Activated naive CD8-positive, alpha-beta T cell treated with anti-CD3 and anti-CD28 coated beads, Interleukin-2, amount 10 ng/mL, durations not matched to agents 7 days and 5 days (primary cell): ENCODE measurements around the gene SHROOM1. TPM values are rescaled to one million over a fixed set of nuclear protein-coding genes. Genes with fewer than 3 reads are reported as not detected.
A peak's percentile ranks its signal among the peaks of the same experiment; 100 is the strongest.

Experiments
- ATAC-seq: fragments of 150-1000 bp; cut with Tn5 transposase; one replicate; pipeline ENCODE4 v1.10.0; 2021; ENCODE audit warnings: low read depth, moderate library complexity
- POLR2A ChIA-PET: fragments of 350-600 bp; sonication (Branson Sonifier 250); formaldehyde crosslinking; loops from one replicate; lab custom pipeline; 2021; ENCODE audit warnings: antibody characterized with exemption; lab: Charles Lee
- DNase-seq: peaks from one replicate; pipeline ENCODE4 v3.0.0; 2021
- H3K27ac Mint-ChIP-seq: one replicate; pipeline ENCODE4 v1.8.0; 2022; ENCODE audit warnings: mild to moderate bottlenecking, mixed read lengths
- H3K27me3 Mint-ChIP-seq: one replicate; pipeline ENCODE4 v1.8.0; 2022; ENCODE audit warnings: mild to moderate bottlenecking, moderate library complexity, mixed read lengths
- H3K36me3 Mint-ChIP-seq: one replicate; pipeline ENCODE4 v1.8.0; 2021; ENCODE audit warnings: mild to moderate bottlenecking, mixed read lengths
- H3K4me1 Mint-ChIP-seq: one replicate; pipeline ENCODE4 v1.8.0; 2021; ENCODE audit warnings: mixed read lengths
- H3K4me3 Mint-ChIP-seq: one replicate; pipeline ENCODE4 v1.8.0; 2022; ENCODE audit warnings: mild to moderate bottlenecking, moderate library complexity, mixed read lengths
- H3K9me3 Mint-ChIP-seq: one replicate; pipeline ENCODE4 v1.8.0; 2021; ENCODE audit warnings: mixed read lengths
- total RNA-seq, 2 experiments: library from RNA; stranded (reverse); gene quantifications; one replicate each; pipeline ENCODE4 v1.2.3, GENCODE V29; 2021

SHROOM1 gene, protein sequence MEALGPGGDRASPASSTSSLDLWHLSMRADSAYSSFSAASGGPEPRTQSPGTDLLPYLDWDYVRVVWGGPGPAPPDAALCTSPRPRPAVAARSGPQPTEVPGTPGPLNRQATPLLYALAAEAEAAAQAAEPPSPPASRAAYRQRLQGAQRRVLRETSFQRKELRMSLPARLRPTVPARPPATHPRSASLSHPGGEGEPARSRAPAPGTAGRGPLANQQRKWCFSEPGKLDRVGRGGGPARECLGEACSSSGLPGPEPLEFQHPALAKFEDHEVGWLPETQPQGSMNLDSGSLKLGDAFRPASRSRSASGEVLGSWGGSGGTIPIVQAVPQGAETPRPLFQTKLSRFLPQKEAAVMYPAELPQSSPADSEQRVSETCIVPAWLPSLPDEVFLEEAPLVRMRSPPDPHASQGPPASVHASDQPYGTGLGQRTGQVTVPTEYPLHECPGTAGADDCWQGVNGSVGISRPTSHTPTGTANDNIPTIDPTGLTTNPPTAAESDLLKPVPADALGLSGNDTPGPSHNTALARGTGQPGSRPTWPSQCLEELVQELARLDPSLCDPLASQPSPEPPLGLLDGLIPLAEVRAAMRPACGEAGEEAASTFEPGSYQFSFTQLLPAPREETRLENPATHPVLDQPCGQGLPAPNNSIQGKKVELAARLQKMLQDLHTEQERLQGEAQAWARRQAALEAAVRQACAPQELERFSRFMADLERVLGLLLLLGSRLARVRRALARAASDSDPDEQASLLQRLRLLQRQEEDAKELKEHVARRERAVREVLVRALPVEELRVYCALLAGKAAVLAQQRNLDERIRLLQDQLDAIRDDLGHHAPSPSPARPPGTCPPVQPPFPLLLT
- 1 to 10 TPM; 4.0 to 6.3 TPM for total RNA-seq

DNA sequence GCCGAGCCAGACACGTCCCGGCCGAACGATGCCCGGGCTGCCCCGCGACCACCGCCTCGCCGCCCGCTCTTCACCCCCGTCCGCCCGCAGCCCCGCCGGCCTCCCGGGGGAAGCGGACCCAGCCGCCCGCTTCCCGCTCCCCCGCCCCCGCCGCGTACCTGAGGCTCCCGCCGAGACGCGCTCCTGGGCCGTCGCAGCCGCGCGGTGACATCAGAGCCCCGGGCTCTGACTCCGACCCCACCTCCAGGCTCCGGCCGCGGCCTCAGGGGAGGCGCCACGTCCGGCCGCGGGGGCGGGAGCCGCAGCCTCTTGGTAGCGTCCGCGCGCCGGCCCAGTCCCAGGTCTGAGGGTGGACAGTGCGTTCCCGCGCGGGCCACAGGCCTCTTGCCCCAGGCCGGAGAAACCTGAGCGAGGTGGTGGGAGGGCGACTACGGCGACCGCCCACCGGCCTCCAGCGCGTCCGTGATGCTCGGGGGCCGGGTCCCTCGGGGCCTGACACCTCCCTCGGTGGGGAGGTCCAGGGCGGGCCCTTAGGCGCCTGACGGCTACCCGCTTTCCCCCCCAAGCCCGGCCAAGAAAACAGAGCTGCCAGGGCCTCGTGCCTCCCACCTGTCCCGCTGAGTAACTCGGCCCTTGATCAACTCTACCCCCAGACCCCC is at the start of gene SHROOM1:
Gene SHROOM1, minus strand, starts transcription at position 212 of the 659 bp plus-strand sequence. CDS start 4,507 bp downstream, outside the sequence.
- peaks cover 2% of the 10 kb centered on the region for H3K36me3 Mint-ChIP-seq
- peak within 1 kb of the TSS; percentile 69 for H3K27ac Mint-ChIP-seq
- peaks cover 9% of the 10 kb centered on the region for H3K4me1 Mint-ChIP-seq
- POLR2A ChIA-PET: interaction anchor here (1.5 kb wide), 1 partner anchor 17 kb away, joined by 3 read pairs; the partner anchor contains the start of gene SOWAHA
- peak within 1 kb of the TSS; percentile 91 for H3K4me3 Mint-ChIP-seq
- H3K27me3 Mint-ChIP-seq: peaks cover 40% of the 10 kb centered on the region
- no peak for DNase-seq
- H3K9me3 Mint-ChIP-seq: no peaks in the 10 kb centered on the region
- ATAC-seq: peak; percentile 27

DNA sequence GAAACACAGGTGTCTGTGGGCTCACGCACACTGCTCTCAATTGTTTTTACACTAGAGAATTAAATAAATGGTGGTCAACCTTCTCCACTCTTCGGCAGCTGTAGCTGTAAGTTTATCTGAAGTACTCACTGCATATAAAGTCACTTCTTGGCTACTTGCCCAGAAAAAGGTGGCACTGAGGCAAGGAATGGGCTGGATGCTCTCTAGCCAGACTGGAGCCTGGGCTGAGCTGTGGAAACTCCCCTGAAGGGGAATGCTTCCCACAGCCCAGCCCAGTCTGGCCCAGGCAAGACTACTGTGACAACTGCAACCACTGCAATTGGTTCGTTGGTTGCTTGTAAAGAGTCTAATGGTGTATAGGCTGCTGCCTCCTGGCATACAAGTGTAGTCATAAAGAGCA is 47.5 kb upstream of the SHROOM1 start:
- no peak overlapping the region for H3K4me3 Mint-ChIP-seq
- H3K36me3 Mint-ChIP-seq: peaks cover 10% of the 10 kb centered on the region
- POLR2A ChIA-PET: interaction anchor here (1.9 kb wide), 1 partner anchor 11 kb away, joined by 7 read pairs; the partner anchor contains the start of genes GDF9 and UQCRQ
- no peaks in the 10 kb centered on the region for H3K4me1 Mint-ChIP-seq
- ATAC-seq (no peak), DNase-seq (no peak)
- no peak overlapping the region for H3K27ac Mint-ChIP-seq
- no peaks in the 10 kb centered on the region for H3K9me3 Mint-ChIP-seq
- H3K27me3 Mint-ChIP-seq: no peaks in the 10 kb centered on the region

DNA sequence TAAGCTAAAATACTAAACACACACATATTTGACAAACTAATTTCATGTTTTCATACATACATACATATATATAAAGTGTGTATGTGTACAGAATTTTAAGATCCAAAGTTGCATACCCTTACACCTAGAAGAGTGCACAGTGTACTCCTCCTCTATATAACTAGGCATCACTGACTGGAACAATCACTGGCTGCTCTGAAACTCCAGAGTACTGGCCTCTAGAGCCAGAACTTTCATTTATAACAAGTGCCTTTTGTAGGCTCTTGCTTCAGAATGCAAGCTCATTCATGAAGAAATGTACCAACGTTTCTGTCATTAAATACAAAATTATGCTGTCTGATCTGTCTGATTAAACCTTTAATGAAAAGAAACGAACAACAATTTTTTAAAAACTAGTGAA is 47.0 kb upstream of the SHROOM1 start:
- Mint-ChIP-seq H3K27ac (no peak overlapping the region), H3K4me1 (no peaks in the 10 kb centered on the region), H3K36me3 (peaks cover 8% of the 10 kb centered on the region), H3K9me3 (no peaks in the 10 kb centered on the region), H3K4me3 (no peak overlapping the region), H3K27me3 (no peaks in the 10 kb centered on the region)
- POLR2A ChIA-PET: interaction anchor here (1.9 kb wide), 1 partner anchor 11 kb away, joined by 7 read pairs; the partner anchor contains the start of genes GDF9 and UQCRQ
- ATAC-seq (no peak), DNase-seq (no peak)

DNA sequence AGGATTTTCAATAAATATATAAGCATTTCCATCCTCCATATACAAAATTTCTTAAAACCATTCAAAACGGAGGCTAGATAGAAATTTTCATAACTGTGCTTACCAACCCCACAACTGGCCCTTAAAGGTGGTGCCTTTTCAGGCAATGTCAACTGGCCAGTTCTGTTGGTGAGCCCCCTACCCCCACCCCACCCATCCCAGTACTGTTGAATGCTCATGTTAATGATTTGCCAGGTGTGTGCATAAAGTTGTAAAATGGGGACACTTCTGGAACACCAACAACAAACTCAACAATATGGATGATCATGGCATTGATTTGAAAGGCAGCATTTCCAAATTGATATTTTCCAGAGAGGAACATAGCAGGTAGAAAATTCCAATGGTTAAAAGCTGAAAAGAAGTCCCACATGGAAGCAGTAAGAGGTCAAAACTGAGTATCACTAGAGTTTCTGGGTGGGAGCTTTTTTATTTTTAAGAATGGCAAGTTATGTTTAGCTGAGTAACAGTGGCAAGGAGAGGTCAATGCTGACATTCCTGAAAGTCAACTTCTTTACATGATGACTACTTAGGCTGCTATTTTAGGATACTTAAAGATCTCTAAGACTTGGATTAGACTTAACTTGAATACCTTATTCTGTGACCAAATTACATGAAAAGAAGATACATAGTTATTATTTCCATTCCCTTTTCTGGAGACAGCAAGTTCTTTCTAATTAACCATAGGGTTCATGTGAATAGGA is 45.7 kb upstream of the SHROOM1 start:
- Mint-ChIP-seq H3K4me1 (no peaks in the 10 kb centered on the region), H3K4me3 (no peak overlapping the region), H3K27ac (no peak overlapping the region), H3K36me3 (peaks cover 8% of the 10 kb centered on the region), H3K9me3 (no peaks in the 10 kb centered on the region), H3K27me3 (no peaks in the 10 kb centered on the region)
- DNase-seq: no peak
- no peak for ATAC-seq
- POLR2A ChIA-PET: interaction anchor here (1.9 kb wide), 1 partner anchor 10 kb away, joined by 7 read pairs; the partner anchor contains the start of genes GDF9 and UQCRQ

DNA sequence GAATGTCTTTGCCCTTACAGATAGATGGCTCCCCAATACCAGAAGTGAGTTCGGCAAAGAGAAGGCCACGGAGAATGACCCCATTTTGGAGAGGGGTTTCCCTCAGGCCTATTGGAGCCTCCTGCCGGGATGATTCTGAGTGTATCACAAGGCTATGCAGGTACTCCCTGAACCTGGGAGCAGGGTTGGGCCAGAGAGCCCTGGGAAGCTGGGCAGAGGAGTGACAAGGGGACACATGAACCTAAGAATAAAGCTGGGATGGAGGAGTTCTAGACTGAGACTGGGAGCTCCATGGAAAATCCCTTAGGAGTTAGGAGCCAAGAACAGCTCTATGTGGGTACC is 43.5 kb upstream of the SHROOM1 start:
- DNase-seq (no peak), ATAC-seq (no peak)
- no peaks in the 10 kb centered on the region for H3K27me3 Mint-ChIP-seq
- H3K4me1 Mint-ChIP-seq: peaks cover under 1% of the 10 kb centered on the region
- H3K36me3 Mint-ChIP-seq: peaks cover 4% of the 10 kb centered on the region
- H3K4me3 Mint-ChIP-seq: no peak overlapping the region
- H3K9me3 Mint-ChIP-seq: no peaks in the 10 kb centered on the region
- no peak overlapping the region for H3K27ac Mint-ChIP-seq
- POLR2A ChIA-PET: no interaction called here

DNA sequence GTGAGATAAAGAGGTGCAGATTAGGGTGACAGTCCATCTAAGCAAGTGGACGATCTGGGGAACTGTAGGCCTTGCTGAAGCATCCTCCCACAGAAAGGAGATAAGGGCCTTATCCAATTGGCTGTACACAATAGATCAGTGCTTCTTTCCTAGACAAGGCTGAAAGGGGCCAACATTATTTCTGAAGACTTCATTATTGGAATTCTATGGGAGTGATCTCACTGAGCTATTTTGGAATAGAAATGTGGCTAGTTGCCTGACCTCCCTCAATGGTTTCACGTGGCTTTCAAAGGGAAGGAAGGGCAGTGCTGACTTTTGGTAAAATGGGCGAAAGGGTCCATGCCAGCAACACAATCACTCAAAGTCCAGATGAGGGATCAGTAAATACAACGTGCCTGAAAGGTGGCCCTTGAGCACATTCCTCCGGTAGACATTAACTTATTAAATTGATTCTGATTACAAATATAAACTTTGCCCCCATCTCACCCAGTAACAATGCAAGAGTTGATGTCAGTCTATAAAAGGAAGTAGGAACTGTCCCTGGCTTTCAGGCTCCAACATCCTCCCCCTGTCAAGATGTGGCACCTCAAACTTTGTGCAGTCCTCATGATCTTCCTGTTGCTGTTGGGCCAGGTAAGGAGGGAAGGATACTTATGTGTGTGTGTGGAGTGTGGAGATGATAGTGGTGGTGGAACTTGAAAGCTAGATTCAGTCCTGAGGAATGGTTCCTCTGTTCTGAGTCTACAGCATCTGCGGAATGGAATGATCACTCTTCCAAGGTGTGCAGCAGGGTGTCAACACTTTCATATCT is 42.9 kb upstream of the SHROOM1 start, which contains the start of gene LEAP2:
Gene LEAP2, plus strand, starts transcription at position 550 of the 811 bp plus-strand sequence. Its CDS starts 27 bp downstream, at position 577.
- H3K36me3 Mint-ChIP-seq: peaks cover 6% of the 10 kb centered on the region
- no peak within 1 kb of the TSS for H3K4me3 Mint-ChIP-seq
- H3K27me3 Mint-ChIP-seq: no peaks in the 10 kb centered on the region
- peaks cover 3% of the 10 kb centered on the region for H3K4me1 Mint-ChIP-seq
- H3K9me3 Mint-ChIP-seq: no peaks in the 10 kb centered on the region
- H3K27ac Mint-ChIP-seq: no peak within 1 kb of the TSS
- DNase-seq: no peak
- POLR2A ChIA-PET: no interaction called here
- peak; percentile 32 for ATAC-seq

DNA sequence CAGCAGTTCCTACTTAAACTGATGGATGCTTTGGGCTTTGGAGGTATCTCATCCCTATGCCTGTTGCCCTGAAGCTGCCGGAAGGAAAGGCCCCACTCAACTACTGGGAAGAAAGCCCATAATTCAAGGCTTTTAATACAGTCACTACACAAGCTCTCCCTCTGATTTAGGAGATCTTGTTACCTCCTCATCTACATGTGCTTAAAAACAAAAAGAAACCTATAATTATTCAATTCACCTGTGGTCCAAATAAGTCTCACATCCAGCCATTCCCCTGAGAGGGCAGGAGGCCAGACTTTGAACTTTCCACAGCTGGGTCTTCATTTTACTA is 42.3 kb upstream of the SHROOM1 start:
- Mint-ChIP-seq H3K4me3 (no peak overlapping the region), H3K4me1 (peaks cover 3% of the 10 kb centered on the region), H3K27ac (no peak overlapping the region), H3K9me3 (no peaks in the 10 kb centered on the region), H3K36me3 (peaks cover 6% of the 10 kb centered on the region), H3K27me3 (no peaks in the 10 kb centered on the region)
- ATAC-seq (no peak), DNase-seq (no peak)
- POLR2A ChIA-PET: no interaction called here

DNA sequence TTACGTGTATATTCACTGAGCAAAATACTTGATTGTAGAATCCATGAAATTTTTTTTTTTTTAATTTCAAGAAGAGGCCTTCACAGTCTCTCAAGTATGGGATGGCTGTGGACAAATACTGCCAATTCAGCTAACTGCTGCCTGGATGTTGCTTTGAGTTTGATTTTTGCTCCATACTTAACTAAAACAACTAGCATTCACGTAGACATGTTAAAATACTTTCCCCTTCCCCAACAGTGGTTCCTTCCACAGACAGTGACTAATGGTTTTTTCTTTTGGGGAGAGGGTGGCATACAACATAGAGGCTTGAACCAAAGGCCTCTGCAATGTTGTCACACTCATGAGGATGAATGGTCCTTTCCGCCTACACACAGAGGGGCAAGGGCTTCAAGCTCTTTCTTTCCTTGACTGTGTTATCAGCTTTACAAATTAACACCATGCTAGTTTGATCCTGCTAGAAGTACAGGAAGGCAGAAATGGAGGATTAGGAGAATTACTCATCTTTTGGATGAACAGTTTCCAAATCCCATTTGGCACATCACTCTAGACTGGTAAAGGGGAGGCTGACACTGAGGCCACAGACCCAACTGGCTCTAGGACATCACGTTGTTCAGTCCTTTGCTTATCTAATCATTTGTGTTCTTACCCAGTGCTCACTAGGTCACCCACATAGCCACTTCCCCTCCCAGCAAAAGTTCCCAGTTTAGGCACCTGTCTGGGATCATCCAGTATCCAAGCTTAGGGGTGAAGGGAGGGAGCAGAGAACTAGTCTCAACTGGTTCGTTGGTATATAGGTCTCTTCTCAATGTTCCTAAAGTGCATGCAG is 41.2 kb upstream of the SHROOM1 start:
- POLR2A ChIA-PET: interaction anchor here (0.6 kb wide), 1 partner anchor 580 kb away, joined by 3 read pairs; no protein-coding TSS in a partner anchor
- H3K9me3 Mint-ChIP-seq: no peaks in the 10 kb centered on the region
- no peaks in the 10 kb centered on the region for H3K27me3 Mint-ChIP-seq

DNA sequence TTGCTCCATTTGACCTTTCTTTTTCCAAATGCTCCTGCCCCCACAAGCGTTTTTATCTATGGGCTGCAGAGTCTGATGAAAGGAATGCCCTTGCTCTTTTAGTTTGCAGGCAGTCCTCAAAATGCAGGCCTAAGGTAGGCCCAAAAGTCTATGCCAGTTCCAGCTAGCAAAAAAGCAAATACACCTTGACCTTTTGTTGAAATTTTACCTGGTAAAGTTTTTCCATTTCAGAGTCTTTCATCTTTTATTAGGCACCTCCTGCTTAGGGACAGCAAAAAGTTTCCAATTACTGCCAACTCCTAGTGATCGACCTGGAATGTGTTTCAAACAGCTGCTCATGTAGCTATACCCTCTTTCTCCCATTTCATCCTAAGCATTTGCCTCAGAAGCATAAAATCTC is 40.4 kb upstream of the SHROOM1 start:
- H3K9me3 Mint-ChIP-seq: no peaks in the 10 kb centered on the region
- no peaks in the 10 kb centered on the region for H3K27me3 Mint-ChIP-seq
- H3K4me3 Mint-ChIP-seq: no peak overlapping the region
- no peak for DNase-seq
- peaks cover 12% of the 10 kb centered on the region for H3K36me3 Mint-ChIP-seq
- no peak for ATAC-seq
- H3K4me1 Mint-ChIP-seq: peaks cover 15% of the 10 kb centered on the region
- POLR2A ChIA-PET: no interaction called here
- no peak overlapping the region for H3K27ac Mint-ChIP-seq

More for the DNA sequence above, 41.2 kb upstream of the SHROOM1 start:
- Mint-ChIP-seq H3K36me3 (peaks cover 8% of the 10 kb centered on the region), H3K4me3 (no peak overlapping the region), H3K27ac (no peak overlapping the region), H3K4me1 (peaks cover 9% of the 10 kb centered on the region)
- DNase-seq (no peak), ATAC-seq (no peak)

DNA sequence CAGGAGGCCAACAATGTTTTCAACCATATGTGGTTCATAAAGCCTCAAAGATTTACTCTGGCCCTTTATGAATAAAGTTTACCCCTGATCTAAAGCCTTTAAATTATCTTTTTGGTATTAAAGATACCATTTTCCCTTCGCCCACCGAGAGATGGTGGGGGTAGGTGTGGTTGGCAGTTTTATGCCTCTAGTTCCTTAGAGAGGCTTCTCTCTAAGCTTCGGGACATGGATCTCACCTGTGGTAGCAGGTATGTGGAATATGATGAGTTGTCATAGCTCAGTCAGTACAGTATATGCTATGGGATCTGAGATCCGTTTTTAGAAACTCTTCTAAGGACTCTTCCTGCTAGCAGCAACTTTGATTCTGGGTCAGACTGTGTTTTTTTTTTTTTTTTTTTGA is 38.3 kb upstream of the SHROOM1 start:
- Mint-ChIP-seq H3K27me3 (no peaks in the 10 kb centered on the region), H3K27ac (no peak overlapping the region), H3K4me1 (peaks cover 21% of the 10 kb centered on the region), H3K36me3 (peaks cover 12% of the 10 kb centered on the region), H3K9me3 (no peaks in the 10 kb centered on the region), H3K4me3 (no peak overlapping the region)
- DNase-seq (no peak), ATAC-seq (no peak)
- POLR2A ChIA-PET: no interaction called here

DNA sequence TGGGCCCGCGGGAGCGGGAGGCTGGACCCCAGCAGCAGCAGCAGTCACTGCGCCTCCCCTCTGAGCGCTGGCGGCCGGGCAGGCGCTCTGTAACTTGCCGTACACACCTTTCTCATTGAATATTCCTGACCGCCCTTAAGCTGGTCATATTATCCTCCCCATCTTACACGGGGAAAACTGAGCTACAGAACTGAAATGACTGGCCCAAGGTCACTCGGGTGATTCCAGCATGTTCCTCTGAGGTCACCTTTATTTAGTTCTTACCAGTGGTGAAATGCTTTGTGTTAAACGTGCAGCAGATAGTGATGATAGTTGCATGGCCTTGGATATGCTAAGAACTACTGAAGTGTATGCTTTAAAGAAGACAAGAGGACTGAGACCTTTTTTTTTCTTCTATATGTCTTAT is 36.6 kb upstream of the SHROOM1 start:
- ATAC-seq: no peak

More for the DNA sequence above, 36.6 kb upstream of the SHROOM1 start:
- H3K4me3 Mint-ChIP-seq: peak overlapping the region; percentile 100
- H3K27me3 Mint-ChIP-seq: peaks cover 3% of the 10 kb centered on the region
- no peaks in the 10 kb centered on the region for H3K9me3 Mint-ChIP-seq
- POLR2A ChIA-PET: interaction anchor here (0.6 to 1.7 kb wide), 8 partner anchors 10 to 310 kb away, joined by 3 to 7 read pairs (median 4); partner anchors contain the start of genes HSPA4 and RAD50
- peaks cover 21% of the 10 kb centered on the region for H3K4me1 Mint-ChIP-seq
- no peak for DNase-seq
- H3K27ac Mint-ChIP-seq: peak overlapping the region; percentile 100
- H3K36me3 Mint-ChIP-seq: peaks cover 12% of the 10 kb centered on the region
